HG02642 (cell line): Measurements from ENCODE around the gene SPEM3.

Experiments
- ATAC-seq: cut with Tn5 transposase; IDR thresholded peaks from one replicate; pipeline ENCODE4 v1.9.1; 2021; ENCODE audit warnings: mild to moderate bottlenecking; ENCODE audit not compliant: unreplicated experiment, poor library complexity

The SPEM3 gene

DNA sequence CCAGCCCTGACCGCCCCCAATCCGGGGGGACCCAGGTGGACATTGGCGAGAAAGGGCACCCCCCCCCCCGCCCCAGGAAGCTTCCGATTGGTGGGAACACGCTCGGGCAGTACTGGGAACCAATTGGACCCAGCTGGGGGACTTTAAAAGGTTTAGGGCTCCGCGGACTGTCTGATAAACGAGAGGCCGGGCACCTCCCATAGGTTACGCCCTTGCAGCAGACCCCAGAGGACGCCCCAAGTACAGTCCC lies 25.0 kb upstream of the SPEM3 start:
- ATAC-seq: no peak

DNA sequence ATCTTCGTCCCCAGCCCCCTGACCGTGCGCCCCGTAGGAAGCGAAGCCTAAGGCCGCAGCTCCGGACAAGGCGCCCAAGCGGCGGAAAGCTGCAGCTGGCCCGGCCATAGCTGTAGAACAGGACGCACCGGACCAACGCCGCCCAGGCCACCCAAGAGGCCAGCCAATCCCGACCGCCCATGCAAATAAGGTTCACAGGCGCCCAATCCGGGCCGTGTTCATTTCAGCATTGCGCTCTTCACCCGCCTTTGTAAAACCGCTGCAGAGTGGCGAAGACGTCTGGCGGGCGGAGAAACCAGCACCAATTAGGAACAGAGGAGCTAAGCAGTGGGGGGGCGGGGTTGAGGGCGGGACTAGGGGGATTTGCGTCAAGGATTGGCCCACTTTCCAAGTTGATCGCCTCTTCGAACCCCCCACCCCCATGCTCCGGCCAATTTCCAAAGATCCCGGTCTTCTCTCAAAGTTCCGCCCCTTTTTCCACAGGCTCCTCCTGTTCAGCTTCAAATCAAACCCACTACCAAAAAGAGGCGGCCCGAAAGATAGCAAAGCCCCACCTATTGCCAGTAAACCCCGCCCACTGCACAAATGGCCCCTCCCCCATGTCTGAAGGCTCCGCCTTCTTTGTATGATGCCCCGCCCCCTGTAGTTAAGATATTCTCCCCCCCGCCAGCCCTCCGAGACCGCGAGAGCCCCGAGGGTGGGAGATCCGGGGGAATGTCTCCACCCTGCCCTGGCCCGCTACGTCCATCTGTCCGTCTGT lies 24.5 kb upstream of the SPEM3 start, which contains the start of gene TMEM256:
Gene TMEM256 (minus strand): TSS at position 121 of the 760 bp plus-strand sequence. CDS start 13 bp downstream, at position 108.
- peak; percentile 95 for ATAC-seq

DNA sequence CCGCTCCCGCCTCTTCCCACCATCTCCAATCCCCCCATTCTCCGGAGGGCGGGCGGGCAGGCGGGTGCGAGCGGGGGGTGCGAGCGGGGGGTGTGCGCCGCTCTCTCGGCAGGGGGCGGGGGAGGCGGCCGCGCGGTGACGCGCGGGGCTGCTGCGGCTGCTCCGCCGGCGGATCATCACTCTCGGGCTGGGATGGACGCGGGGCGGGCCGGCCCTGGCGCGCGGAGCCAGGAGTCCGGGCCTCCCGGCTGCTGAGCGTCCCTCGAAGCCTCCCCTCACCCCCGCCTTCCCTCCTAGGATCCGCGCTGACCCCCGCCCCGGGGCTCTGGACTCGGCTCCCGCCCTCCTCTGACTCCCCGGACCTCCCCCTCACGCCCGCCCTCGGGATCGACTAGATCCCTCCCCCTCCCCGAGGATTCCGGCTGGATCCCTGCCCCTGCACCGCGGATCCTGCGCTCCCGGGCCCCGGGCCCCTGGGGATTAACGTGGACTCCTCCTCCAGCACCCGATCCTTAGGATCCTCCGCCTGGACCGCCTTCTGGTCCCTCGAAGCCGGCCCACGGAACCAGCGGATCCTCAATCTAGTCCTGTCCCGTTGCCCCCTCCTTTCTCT lies 23.8 kb upstream of the SPEM3 start:
- ATAC-seq: peak; percentile 16

DNA sequence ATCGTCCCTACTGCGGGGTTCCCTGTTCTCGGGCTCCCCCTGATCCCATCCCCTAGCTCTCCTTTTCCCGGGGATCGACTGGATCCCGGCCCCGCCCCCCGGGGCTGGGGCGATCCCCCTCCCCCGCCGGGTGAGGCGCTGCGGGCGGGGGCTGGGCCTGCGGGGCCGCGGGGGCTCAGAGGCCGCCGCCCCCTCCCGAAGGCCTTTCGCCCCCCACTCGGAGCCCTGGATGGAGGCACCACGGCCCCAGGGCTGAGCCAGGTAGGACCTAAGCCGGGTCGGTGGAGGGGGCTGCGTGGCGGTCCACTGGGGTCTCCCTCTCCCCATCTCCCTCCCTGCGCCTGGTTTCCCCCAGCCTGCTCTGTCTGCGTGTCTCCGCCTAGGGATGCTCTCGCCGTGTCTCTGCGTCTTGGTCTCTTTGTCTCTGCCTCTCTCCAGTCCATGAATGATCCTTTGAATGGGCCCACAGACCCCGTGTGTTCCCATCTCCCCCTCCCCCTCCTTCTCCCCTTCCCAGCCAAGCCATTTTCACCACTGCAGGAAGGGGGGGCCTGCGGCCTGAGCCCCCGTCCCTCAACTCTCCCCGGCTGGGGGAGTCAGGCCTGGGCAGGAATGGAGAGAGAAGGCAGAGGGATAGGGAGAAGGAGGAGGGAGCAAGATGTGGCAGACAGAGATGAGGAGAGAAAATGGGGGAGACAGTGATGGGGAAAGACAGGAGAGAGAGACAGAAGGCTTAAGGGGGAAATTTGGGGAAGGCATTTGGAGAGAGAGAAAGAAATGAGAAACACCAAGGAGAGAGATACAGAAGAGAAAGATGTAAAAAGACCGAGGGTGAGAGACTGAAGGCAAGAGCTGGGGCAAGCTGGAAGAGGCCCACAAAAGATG lies 23.1 kb upstream of the SPEM3 start:
- no peak for ATAC-seq

DNA sequence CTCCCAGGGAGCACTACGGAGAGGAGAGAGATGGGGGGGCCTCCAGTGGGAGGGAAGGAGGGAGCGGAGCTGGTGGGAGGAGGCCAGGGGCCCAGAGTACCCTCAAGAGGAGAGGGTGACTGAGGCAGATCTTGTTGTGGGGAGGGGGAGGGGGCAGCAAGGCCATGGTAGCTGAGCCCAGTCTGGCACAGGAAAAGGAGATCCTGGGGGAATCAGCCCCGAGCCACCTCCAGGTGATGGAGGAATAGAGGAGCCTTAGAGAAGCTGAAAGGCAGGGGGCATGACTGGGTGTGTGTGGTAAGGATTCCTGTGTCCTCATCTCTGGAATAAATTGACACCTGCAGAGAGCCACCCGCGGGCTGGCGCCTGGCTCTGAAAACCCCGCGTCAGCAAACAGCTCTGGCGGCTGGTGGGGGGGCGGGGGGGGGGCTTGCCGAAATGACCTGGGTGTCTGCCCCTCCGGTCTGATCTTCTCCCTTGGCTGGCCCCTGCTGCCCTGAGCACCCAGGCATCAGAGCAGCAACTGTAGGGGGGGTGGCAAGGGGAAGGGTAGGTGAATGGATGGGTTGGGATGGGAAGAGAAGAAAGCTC lies 22.3 kb upstream of the SPEM3 start:
- ATAC-seq: no peak

DNA sequence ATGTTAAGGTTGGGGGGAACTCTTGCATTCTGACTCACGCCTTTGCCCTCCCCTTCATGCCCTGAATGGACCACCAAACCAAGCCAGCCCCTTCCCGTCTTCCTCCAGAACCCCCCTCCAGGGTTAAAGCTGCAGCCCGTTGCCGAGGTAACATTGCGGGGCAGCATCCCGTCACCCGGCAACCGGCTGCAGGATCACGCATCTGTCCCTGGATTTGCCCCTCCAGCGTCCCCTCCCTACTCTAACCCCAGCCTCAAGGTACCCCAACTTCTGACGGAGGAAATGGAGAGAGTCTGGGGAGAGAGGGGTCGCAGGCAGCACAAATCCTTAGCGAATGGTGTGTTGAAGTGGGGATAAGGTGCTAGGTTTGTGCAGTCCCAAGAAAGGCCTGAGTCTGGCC lies 21.6 kb upstream of the SPEM3 start:
- no peak for ATAC-seq

DNA sequence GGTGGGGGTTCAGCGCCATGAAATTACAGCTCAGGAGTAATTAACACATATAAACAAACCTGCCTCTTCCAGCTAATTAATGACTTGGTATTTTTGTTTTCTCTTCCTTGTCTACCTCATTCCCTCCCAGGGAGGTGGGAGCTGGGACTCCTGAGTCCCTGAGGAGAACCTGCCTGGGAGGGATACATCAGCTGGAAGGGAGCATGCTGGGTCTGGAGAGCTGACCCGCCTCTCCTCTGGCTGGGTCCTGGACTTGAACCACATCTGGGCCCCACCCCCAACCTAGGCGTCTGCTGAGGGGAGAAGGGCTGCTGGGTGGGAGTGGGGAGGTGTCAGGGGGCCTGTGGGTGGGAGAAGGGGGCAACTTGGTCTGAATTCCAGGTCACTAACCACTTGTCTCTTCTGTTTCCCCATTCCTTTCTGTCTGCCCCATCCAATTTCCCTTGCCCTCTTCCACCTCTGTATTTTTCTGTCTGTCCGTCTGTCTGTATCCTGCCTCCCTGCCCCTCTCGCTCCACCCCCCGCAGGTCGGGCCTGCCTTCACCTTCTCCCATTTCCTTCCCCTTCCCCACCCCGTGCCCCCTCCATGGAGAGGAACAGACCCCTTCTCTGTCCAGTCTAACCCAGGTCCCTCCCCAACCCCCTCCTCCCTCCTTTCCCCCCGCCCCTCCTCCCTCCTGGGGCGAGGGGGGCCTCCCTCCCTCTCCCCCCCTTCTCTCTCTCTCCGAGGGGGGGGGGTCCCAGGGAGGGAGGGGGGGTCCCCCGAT lies 21.0 kb upstream of the SPEM3 start, which contains the start of gene NLGN2:
Gene NLGN2 (plus strand): TSS at position 361 of the 767 bp plus-strand sequence. CDS start 411 bp downstream, outside the sequence.
- ATAC-seq: no peak

DNA sequence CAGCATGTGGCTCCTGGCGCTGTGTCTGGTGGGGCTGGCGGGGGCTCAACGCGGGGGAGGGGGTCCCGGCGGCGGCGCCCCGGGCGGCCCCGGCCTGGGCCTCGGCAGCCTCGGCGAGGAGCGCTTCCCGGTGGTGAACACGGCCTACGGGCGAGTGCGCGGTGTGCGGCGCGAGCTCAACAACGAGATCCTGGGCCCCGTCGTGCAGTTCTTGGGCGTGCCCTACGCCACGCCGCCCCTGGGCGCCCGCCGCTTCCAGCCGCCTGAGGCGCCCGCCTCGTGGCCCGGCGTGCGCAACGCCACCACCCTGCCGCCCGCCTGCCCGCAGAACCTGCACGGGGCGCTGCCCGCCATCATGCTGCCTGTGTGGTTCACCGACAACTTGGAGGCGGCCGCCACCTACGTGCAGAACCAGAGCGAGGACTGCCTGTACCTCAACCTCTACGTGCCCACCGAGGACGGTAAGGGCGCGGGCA lies 20.4 kb upstream of the SPEM3 start:
- no peak for ATAC-seq

DNA sequence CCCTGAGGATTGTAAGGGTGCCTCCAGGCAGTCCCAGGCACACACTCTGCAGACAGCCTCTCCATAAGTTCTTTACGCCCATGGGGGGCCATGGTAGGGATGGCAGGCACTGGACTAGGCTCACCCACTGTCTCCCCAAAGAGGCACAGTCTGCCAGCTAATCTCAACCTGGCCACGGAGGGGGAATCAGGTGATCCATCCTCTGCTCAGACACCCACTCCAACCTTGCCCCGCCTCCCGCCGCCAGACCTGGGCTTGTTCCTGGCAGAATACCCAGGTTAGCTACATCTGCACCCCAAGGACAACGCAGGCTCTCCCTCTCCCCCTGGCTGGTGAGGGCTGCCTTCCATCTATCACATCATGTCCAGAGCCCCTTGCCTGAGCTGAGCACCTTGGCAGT lies 19.8 kb upstream of the SPEM3 start:
- ATAC-seq: no peak

DNA sequence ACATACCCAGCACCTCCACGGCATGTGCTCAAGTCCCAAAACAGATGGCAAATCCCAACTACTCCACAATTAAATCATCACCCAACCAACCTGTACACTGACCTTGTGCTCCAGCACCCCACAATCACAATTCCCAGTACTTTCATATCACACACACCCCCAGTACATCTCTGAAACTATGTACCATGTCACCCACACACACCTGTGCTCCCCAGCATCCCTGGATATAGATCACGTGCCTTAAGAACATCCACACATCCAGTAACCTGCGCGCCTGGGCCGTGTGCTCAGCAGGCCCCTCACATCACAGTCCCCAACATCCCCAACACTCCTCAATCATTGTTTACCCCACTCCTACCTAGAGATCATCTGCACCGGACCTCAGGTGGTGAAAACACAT lies 18.9 kb upstream of the SPEM3 start:
- no peak for ATAC-seq

DNA sequence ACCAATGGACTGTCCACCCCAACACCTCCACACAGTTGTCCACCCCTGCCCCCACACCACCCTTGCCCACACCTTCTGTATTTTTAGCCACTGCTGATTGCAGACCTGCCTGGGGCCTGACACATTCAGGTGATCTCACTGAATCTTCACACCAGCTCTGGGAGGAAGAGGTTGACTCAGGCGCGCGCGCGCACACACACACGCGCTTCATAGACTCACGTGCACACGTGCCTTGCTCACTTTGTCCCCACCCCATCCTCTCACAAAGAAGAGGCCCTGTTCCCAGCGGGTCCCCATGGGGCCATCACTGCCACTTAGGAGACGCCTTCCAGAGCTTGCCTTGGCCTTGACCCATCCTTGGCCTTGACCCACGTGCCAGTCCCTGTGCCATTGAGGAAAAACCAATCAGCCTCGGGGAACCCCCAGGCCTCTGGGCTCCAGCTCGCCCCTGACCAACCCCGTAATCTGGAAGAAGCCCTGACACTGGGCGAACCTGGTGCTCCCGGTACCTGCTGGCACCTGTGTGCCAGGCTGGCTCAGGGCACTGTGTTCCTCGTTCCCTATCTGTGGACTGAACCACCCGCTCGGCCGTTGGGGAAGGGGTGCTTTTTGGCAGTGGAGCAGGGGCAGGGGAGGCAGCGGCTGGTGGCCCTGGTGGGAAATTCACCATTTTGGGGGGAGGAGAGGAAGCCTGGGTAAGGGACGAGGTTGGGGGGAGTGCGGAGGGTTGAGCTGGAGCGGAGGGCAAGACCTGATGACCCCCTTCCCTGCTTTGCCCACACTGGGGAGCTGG lies 17.8 kb upstream of the SPEM3 start:
- ATAC-seq: no peak

DNA sequence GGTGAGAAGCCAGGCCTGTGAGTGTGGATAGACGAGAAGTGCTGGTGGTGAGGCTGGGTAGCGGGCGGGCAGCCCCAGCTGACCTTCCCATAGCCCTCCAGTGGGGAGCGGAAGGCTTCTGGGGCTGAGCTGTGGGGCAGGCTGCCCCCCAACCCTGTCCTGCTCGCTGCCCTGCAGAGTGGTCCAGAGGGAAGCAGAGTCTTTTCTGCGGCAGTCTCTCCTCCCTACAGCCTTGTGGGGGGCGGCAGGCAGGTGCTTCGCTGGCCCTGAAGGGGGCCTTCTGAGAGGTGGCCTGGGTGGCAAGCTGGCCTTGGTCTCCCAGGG lies 17.3 kb upstream of the SPEM3 start:
- no peak for ATAC-seq

DNA sequence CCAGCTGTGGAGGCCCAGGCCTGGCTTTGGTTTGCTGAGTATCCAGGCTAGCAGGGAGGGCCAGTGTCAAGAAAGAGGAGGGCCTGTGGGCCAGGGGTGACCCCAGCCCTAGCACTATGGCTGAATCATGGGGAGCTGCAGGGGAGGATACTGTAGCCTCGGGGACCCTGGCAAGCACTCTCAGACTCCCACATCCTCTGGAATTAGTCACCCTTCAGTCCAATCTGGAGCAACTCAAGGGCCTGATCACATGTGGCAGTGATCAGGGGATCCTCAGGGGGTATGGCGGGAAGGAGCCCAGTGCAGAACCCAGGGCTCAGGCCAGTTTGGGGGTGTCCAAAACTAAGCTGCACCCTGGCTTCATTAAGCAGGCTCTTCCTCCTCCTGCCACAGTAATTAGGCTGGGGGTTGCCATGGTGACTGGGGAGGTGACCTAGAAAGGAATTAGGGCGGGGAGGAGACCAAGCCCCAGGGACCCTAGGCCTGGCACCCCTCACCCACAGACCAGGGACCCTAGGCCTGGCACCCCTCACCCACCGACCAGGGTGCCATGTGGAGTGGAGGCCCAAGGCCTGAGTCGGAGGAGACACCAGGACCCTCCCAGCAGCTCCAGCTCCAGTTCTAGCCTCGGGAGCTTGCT lies 15.2 kb upstream of the SPEM3 start:
- ATAC-seq: no peak

DNA sequence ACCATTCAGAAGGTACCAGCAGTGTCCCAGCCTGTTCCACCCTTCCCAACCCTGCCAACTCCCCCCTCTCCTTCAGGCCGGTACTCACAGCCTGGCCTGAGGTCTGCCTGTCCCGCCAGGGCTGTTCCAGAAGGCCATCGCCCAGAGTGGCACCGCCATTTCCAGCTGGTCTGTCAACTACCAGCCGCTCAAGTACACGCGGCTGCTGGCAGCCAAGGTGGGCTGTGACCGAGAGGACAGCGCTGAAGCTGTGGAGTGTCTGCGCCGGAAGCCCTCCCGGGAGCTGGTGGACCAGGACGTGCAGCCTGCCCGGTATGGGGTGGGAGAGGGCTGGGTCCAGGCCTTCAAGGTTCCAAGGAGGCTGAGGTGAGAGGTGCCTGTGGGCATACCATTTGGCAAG lies 13.8 kb upstream of the SPEM3 start:
- ATAC-seq: no peak

DNA sequence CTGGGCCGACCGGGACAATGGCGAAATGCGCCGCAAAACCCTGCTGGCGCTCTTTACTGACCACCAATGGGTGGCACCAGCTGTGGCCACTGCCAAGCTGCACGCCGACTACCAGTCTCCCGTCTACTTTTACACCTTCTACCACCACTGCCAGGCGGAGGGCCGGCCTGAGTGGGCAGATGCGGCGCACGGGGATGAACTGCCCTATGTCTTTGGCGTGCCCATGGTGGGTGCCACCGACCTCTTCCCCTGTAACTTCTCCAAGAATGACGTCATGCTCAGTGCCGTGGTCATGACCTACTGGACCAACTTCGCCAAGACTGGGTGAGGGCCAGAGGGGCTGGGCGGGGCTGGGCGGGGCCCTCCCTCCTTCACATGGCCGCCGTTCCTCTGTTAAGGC lies 12.9 kb upstream of the SPEM3 start:
- ATAC-seq: no peak

DNA sequence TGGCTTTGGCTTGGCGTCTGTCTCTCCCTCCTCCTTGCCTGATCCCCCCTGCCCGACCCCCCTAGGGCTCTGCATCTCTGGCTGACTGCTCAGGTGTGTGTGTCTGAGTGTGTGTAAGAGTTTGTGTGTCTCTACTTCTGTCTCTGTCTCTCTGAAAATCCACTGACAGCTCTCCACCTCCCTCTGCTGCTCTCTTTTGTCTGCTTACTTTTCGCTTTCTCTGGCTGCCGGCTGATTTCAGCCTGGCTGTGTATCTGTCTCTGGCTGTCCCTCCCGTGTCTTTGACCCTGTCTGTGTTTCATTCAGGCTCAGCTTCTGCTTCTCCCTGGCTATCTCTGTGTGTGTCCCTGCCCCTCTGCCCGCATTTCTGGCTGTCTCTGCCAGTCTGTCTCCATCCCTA lies 12.3 kb upstream of the SPEM3 start:
- no peak for ATAC-seq

DNA sequence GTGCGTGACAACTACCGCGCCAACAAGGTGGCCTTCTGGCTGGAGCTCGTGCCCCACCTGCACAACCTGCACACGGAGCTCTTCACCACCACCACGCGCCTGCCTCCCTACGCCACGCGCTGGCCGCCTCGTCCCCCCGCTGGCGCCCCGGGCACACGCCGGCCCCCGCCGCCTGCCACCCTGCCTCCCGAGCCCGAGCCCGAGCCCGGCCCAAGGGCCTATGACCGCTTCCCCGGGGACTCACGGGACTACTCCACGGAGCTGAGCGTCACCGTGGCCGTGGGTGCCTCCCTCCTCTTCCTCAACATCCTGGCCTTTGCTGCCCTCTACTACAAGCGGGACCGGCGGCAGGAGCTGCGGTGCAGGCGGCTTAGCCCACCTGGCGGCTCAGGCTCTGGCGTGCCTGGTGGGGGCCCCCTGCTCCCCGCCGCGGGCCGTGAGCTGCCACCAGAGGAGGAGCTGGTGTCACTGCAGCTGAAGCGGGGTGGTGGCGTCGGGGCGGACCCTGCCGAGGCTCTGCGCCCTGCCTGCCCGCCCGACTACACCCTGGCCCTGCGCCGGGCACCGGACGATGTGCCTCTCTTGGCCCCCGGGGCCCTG lies 11.5 kb upstream of the SPEM3 start:
- ATAC-seq: no peak

DNA sequence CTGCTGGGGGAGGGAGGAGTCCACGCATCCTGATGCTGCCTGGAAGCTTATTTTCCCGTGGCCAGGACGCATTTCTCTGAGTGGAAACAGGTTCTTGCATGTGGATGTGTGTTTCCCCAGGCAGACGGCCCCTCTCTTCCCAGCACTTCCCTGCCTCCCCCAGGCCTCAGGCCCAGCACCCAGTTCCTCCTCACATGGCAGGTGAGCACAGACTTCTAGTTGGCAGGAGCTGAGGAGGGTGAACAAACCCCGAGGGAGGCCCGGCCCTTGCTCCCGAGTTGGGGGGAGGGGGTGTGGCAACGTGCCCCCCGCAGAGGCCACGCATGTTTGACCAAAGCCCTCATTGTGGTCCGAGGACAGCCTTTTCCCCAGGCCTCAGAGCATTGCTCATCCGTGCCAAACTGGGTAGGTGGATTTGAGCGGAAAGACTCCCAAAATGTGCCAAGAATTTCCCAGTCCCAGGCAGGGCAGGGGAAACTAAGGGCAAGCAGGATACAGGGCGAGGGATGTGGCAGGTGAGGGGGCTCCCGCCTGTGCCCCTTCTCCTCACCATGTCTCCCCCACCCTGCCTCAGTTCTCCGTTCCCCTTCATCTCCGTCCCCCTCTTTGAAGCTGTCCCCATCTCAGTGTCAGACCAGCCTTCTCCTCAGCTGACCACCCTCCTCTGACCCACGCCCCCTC lies 10.0 kb upstream of the SPEM3 start:
- no peak for ATAC-seq
